Activated CD4-positive, alpha-beta T cell treated with anti-CD3 and anti-CD28 coated beads for 4 hours (primary cell): ENCODE data around the gene SLC16A12.
"Not testable (repeated sequence)": the region's sequence is repeated elsewhere in the genome, so short reads cannot be mapped to it uniquely, and the experiment has no call there.

Experiments used
- DNase-seq, 2 donors: peaks; one replicate each; pipeline ENCODE4 v3.0.0-alpha.2; 2020

The SLC16A12 gene

GRCh38 chr10:89414879-89415821 lies 120.2 kb downstream of the SLC16A12 start:
- peak; percentile 33 to 39 for DNase-seq

- DNase-seq: peak; percentile 48 to 60
Measured at GRCh38 chr10:89414146-89414878, 121.1 kb downstream of the SLC16A12 start, which contains the start of gene IFIT5. IFIT5 (plus strand) TSS chr10:89414568; CDS start chr10:89414799, 231 bp downstream.

- DNase-seq: no peak
Measured at GRCh38 chr10:89413398-89413912, 121.9 kb downstream of the SLC16A12 start.

GRCh38 chr10:89412276-89412675 lies 123.1 kb downstream of the SLC16A12 start:
- DNase-seq: peak; percentile 21 to 22

- not testable (repeated sequence) for DNase-seq
Measured at GRCh38 chr10:89411135-89411534, 124.3 kb downstream of the SLC16A12 start.

- not testable (repeated sequence) for DNase-seq
Measured at GRCh38 chr10:89410551-89410950, 124.8 kb downstream of the SLC16A12 start.

GRCh38 chr10:89409282-89409681 lies 126.1 kb downstream of the SLC16A12 start:
- DNase-seq: not testable (repeated sequence)

GRCh38 chr10:89407792-89408191 lies 127.6 kb downstream of the SLC16A12 start:
- DNase-seq: not testable (repeated sequence)

- not testable (repeated sequence) for DNase-seq
Measured at GRCh38 chr10:89406178-89406577, 129.2 kb downstream of the SLC16A12 start.

GRCh38 chr10:89404104-89405047 lies 131.0 kb downstream of the SLC16A12 start:
- DNase-seq: no peak

GRCh38 chr10:89403043-89403442 lies 132.4 kb downstream of the SLC16A12 start:
- DNase-seq: no peak

- DNase-seq: no peak
Measured at GRCh38 chr10:89399956-89400355, 135.4 kb downstream of the SLC16A12 start.

- no peak for DNase-seq
Measured at GRCh38 chr10:89398003-89398749, 137.2 kb downstream of the SLC16A12 start.

- DNase-seq: no peak
Measured at GRCh38 chr10:89395141-89395540, 140.3 kb downstream of the SLC16A12 start.

- DNase-seq: no peak
Measured at GRCh38 chr10:89393898-89394297, 141.5 kb downstream of the SLC16A12 start.

- no peak for DNase-seq
Measured at GRCh38 chr10:89392974-89393373, 142.4 kb downstream of the SLC16A12 start.

GRCh38 chr10:89391907-89392756 lies 143.3 kb downstream of the SLC16A12 start, which contains the start of gene IFIT1:
IFIT1 (plus strand) TSS chr10:89392623; CDS start chr10:89392713, 90 bp downstream.
- peak; percentile 48 to 51 for DNase-seq

- DNase-seq: not testable (repeated sequence)
Measured at GRCh38 chr10:89391226-89391576, 144.2 kb downstream of the SLC16A12 start.

- no peak for DNase-seq
Measured at GRCh38 chr10:89390476-89391225, 144.7 kb downstream of the SLC16A12 start.

- DNase-seq: no peak
Measured at GRCh38 chr10:89389254-89389653, 146.1 kb downstream of the SLC16A12 start.
